DOHH2 (cell line): Measurements from ENCODE around the gene RPL29.

ENCODE experiments used
- H3F3A ChIP-seq: fragments of 200-600 bp; sonication (generic), shearing (Covaris generic); 2 replicates; pipeline ENCODE4 v1.6.0; 2016; ENCODE audit warnings: antibody characterized with exemption, mild to moderate bottlenecking; ENCODE audit not compliant: control insufficient read depth, insufficient read depth
- H3K27ac ChIP-seq: fragments of 200-600 bp; sonication (generic); 2 replicates; pipeline ENCODE4 v1.5.1; 2014; ENCODE audit warnings: low read depth, mild to moderate bottlenecking, low read length, moderate library complexity
- H3K27me3 ChIP-seq: fragments of 200-600 bp; sonication (generic); 2 replicates; pipeline ENCODE4 v1.6.1; 2014; ENCODE audit warnings: mild to moderate bottlenecking, low read length, mixed read lengths; ENCODE audit not compliant: control insufficient read depth
- H3K36me3 ChIP-seq: fragments of 200-600 bp; sonication (generic); 2 replicates; pipeline ENCODE4 v1.6.1; 2014; ENCODE audit warnings: mild to moderate bottlenecking, low read length, moderate library complexity, mixed read lengths; ENCODE audit not compliant: control insufficient read depth
- H3K4me1 ChIP-seq: fragments of 200-600 bp; sonication (generic); 2 replicates; pipeline ENCODE4 v1.6.1; 2014; ENCODE audit warnings: mild to moderate bottlenecking, low read length, mixed read lengths; ENCODE audit not compliant: control insufficient read depth
- H3K4me2 ChIP-seq: fragments of 200-600 bp; sonication (generic); 2 replicates; pipeline ENCODE4 v1.6.0; 2014; ENCODE audit warnings: mild to moderate bottlenecking, low read length, moderate library complexity
- H3K4me3 ChIP-seq: fragments of 200-600 bp; sonication (generic); 2 replicates; pipeline ENCODE4 v1.5.1; 2014; ENCODE audit warnings: mild to moderate bottlenecking, low read length, mixed read lengths
- H3K79me2 ChIP-seq: fragments of 200-600 bp; sonication (generic); 2 replicates; pipeline ENCODE4 v1.6.1; 2014; ENCODE audit warnings: mild to moderate bottlenecking, low read length, mixed read lengths; ENCODE audit not compliant: control insufficient read depth
- H3K9me2 ChIP-seq: fragments of 200-600 bp; sonication (generic); replicated peaks from 2 replicates; pipeline ENCODE4 v1.6.1; 2014; ENCODE audit warnings: mild to moderate bottlenecking, low read length, mixed read lengths; ENCODE audit not compliant: control insufficient read depth
- H3K9me3 ChIP-seq: fragments of 200-600 bp; sonication (generic); 2 replicates; pipeline ENCODE4 v1.6.1; 2014; ENCODE audit warnings: antibody characterized with exemption, low read length, mixed read lengths; ENCODE audit not compliant: control insufficient read depth, insufficient read depth
- H4K20me1 ChIP-seq: fragments of 200-600 bp; sonication (generic); 2 replicates; pipeline ENCODE4 v1.6.0; 2014; ENCODE audit warnings: low read depth, mild to moderate bottlenecking, antibody characterized with exemption, low read length, moderate library complexity; ENCODE audit not compliant: control insufficient read depth, insufficient read depth
- CTCF ChIP-seq: fragments of 200-600 bp; sonication (generic); IDR thresholded peaks from one replicate; pipeline ENCODE4 v1.5.1; 2014; ENCODE audit warnings: antibody characterized with exemption, mild to moderate bottlenecking, low read depth, low read length; ENCODE audit not compliant: poor library complexity, severe bottlenecking
- EZH2phosphoT487 ChIP-seq: fragments of 200-600 bp; sonication (generic); IDR thresholded peaks from 2 replicates; pipeline ENCODE4 v1.6.1; 2017; ENCODE audit warnings: borderline replicate concordance, mild to moderate bottlenecking, antibody characterized with exemption, low read length, moderate library complexity, mixed read lengths

The RPL29 gene

GRCh38 chr3:51953445-51953844 lies 42.2 kb downstream of the RPL29 start:
- no peaks in the 10 kb centered on the region for H3K9me3 ChIP-seq
- H3K27ac ChIP-seq, result no peak overlapping the region
- H3K4me2 ChIP-seq, result no peak overlapping the region
- no peaks in the 10 kb centered on the region for H3K9me2 ChIP-seq
- H3K79me2 ChIP-seq, result no peaks in the 10 kb centered on the region
- H3K4me3 ChIP-seq, result no peak overlapping the region
- TF ChIP-seq CTCF (no peak), EZH2phosphoT487 (no peak)
- no peaks in the 10 kb centered on the region for H3K4me1 ChIP-seq
- H3K27me3 ChIP-seq, result peaks cover 10% of the 10 kb centered on the region; the same call in 1 of the 2 replicates
- H3F3A ChIP-seq, result no peaks in the 10 kb centered on the region
- no peaks in the 10 kb centered on the region for H4K20me1 ChIP-seq
- no peaks in the 10 kb centered on the region for H3K36me3 ChIP-seq

- no peaks in the 10 kb centered on the region for H3K9me3 ChIP-seq
- H3K4me3 ChIP-seq, result no peak overlapping the region
- no peaks in the 10 kb centered on the region for H3K79me2 ChIP-seq
- no peak overlapping the region for H3K27ac ChIP-seq
- H4K20me1 ChIP-seq, result no peaks in the 10 kb centered on the region
- H3K4me1 ChIP-seq, result no peaks in the 10 kb centered on the region
- TF ChIP-seq EZH2phosphoT487 (no peak), CTCF (no peak)
- H3K36me3 ChIP-seq, result no peaks in the 10 kb centered on the region
- H3K9me2 ChIP-seq, result no peaks in the 10 kb centered on the region
- H3F3A ChIP-seq, result no peaks in the 10 kb centered on the region
- H3K4me2 ChIP-seq, result no peak overlapping the region
- H3K27me3 ChIP-seq, result peaks cover 10% of the 10 kb centered on the region; the same call in 1 of the 2 replicates
These were observed 44.8 kb downstream of the RPL29 start for GRCh38 chr3:51950899-51951298.

GRCh38 chr3:51949121-51949520 lies 46.6 kb downstream of the RPL29 start:
- Histone ChIP-seq H3K4me1 (no peaks in the 10 kb centered on the region), H3K36me3 (no peaks in the 10 kb centered on the region), H3K27me3 (peaks cover 9% of the 10 kb centered on the region; the same call in 1 of the 2 replicates), H3K9me2 (no peaks in the 10 kb centered on the region), H3K27ac (no peak overlapping the region), H3K4me2 (no peak overlapping the region), H4K20me1 (no peaks in the 10 kb centered on the region), H3K4me3 (no peak overlapping the region), H3K9me3 (no peaks in the 10 kb centered on the region), H3K79me2 (no peaks in the 10 kb centered on the region), H3F3A (no peaks in the 10 kb centered on the region)
- no peak for TF ChIP-seq CTCF
- TF ChIP-seq EZH2phosphoT487, result no peak
